ENCODE results near the gene PLCD1. TPM values are rescaled to one million over a fixed set of nuclear protein-coding genes. Genes with fewer than 3 reads are reported as not detected.

The PLCD1 gene
- polyA plus RNA-seq, 4 donors, result 20.0 to 22.7 (median 21.6) TPM

DNA sequence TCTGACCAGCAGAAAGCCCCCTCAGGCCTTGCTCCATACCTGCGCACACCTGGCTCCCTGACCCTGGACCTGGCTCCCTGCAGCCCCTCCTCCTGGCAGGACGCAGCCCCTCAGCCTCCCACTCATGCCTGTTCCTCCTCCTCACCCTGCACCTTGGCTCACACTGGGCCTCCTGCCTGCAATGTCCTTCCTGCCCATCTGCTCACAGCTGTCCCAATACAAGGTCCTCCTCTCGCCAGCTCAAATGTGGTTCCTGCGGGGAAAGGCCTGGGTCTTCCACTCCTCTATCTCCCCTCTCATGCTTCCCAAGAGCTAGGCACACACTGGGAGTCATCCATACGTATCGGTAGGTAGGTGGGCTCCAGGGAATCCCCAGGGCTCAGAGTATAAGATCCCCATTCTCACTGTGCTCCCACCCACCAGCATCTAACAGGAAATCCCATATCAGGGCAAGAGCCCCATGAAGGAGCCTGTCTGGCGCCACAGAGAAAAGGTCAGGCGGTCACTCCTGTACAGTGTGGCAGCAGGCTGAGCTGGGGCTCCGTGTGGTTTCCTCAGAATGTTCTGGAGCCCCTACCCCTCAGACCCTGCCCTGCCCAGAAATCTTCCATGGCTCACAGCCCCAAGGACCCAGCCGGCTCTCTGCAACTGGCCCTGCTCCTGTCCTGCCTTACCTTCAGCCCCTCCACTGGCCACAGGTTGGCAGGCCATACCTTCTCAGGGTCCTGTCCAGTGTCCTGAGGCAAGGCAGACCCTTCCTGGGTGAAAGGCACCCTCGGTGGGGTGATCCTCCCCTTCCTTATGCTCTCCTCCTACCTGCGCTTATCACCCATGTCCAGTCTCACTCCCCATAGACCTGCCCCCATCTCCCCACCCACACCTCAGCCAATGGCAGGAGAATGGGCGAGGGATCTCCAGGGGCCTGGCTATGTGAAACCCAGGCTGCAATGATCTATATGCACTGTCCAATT lies 10.9 kb downstream of the PLCD1 start:
- DNase-seq (ENCODE audit: low read depth in 4 of 4, low spot score in 3 of 4), result no peak

- no peak for DNase-seq (ENCODE audit: low read depth in 4 of 4, low spot score in 3 of 4)
These were observed 11.8 kb downstream of the PLCD1 start for GRCh38 chr3:38017445-38018295.

DNA sequence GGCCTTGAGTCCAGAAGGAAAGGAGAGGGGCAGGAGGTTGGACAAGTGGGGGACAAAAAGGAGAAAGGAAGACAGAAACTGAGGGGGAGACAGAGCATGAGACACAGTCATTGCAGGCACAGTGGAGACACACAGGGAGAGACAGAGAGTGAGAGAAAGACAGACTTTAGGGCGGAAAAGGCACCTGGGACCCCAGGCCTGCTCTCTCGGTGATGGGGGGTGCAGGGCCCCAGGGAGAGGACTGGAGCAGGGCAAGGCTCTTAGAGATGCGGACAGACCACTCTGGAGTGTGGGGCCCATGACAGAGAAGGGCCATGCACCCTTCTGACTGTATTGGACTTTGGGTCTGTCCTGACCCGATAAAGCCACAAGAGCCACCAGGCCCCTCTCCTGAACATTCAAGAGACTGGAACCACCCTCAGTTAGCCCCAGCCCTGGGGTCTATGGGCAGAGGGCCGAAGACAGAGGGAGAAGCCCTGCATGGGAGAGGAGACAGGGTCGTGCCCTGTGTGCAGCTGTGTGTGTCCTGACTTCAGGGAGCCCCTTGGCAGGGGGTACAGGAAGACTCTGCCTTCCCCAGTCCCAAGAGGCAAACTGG lies 12.5 kb downstream of the PLCD1 start:
- DNase-seq (ENCODE audit: low read depth in 4 of 4, low spot score in 3 of 4), result no peak

- no peak for DNase-seq (ENCODE audit: low read depth in 4 of 4, low spot score in 3 of 4)
These were observed 13.0 kb downstream of the PLCD1 start for GRCh38 chr3:38016410-38016809.

- DNase-seq (ENCODE audit: low read depth in 4 of 4, low spot score in 3 of 4), result no peak
These were observed 13.5 kb downstream of the PLCD1 start for GRCh38 chr3:38015984-38016383.

GRCh38 chr3:38015485-38015884 lies 14.0 kb downstream of the PLCD1 start:
- DNase-seq (ENCODE audit: low read depth in 4 of 4, low spot score in 3 of 4), result no peak

DNA sequence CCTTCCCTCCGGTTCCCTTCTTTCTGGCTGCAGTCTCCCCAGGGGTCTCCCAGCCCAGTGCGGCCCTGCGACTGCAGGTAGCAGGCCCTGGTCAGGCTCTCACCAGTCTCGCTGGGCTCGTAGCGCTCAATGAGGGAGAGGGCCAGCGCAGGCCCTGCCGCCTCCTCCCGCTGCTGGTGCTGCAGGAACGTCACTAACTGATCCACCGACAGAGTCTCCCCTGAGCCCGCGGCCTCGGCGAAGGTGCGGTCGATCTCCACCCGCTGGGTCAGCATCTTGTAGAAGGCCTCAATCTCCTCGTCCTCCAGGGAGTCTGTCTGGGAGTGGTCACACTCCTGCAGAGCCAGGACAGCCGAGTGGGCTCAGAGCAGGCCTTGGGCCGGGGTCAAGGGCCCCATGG lies 18.3 kb downstream of the PLCD1 start:
- DNase-seq (ENCODE audit: low read depth in 4 of 4, low spot score in 3 of 4), result no peak

GRCh38 chr3:38009807-38010591 lies 19.4 kb downstream of the PLCD1 start:
- DNase-seq (ENCODE audit: low read depth in 4 of 4, low spot score in 3 of 4), result no peak

- no peak for DNase-seq (ENCODE audit: low read depth in 4 of 4, low spot score in 3 of 4)
These were observed 20.4 kb downstream of the PLCD1 start for GRCh38 chr3:38008971-38009580.

DNA sequence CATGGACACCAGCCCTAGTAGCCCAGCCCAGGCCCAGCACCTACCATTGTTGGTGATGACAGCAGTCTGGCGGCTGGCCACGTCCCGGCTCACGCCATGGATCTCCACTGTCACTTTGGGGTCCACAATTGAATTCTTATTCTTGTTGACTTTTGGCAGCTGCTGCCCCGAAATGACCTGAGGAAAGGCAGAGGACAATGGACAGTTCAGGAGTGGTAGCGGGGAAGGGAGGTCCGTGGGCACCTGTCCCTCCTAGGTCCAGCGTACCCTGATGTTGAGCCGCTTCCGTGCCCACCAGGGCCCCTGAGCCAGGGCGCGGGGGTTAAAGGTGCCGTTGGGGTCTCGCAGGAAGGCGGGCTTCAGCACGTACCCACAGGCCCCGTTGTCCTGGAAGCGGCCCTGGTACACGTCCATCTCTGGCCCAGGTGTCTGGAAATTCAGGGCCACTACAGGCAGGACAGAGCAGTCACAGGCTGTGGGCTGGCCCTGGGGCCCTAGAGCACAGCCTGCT lies 21.2 kb downstream of the PLCD1 start:
- DNase-seq (ENCODE audit: low read depth in 4 of 4, low spot score in 3 of 4), result no peak

GRCh38 chr3:38007754-38008090 lies 21.7 kb downstream of the PLCD1 start:
- no peak for DNase-seq (ENCODE audit: low read depth in 4 of 4, low spot score in 3 of 4)

GRCh38 chr3:38006445-38006995 lies 22.9 kb downstream of the PLCD1 start:
- DNase-seq (ENCODE audit: low read depth in 4 of 4, low spot score in 3 of 4), result no peak

DNA sequence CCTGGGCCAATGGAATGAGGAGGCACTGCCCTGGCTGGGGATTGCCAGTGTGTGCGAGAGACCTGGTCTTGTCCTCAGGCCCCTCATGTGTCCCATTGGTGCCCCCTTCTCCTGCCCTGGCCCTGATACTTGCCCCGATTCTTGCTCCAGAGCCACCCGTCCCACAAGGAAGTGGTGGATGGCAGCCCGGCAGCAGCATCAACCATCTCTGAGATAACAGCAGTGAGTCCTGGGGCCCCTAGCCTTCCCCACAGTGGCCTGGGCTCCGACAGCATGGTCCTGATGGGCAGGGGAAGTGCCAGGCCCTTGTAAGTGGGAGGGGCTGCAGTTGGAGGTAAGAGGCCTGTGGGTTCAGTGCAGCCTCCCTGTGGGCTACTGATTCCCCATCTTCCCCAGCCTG lies 23.4 kb downstream of the PLCD1 start:
- DNase-seq (ENCODE audit: low read depth in 4 of 4, low spot score in 3 of 4), result no peak

DNA sequence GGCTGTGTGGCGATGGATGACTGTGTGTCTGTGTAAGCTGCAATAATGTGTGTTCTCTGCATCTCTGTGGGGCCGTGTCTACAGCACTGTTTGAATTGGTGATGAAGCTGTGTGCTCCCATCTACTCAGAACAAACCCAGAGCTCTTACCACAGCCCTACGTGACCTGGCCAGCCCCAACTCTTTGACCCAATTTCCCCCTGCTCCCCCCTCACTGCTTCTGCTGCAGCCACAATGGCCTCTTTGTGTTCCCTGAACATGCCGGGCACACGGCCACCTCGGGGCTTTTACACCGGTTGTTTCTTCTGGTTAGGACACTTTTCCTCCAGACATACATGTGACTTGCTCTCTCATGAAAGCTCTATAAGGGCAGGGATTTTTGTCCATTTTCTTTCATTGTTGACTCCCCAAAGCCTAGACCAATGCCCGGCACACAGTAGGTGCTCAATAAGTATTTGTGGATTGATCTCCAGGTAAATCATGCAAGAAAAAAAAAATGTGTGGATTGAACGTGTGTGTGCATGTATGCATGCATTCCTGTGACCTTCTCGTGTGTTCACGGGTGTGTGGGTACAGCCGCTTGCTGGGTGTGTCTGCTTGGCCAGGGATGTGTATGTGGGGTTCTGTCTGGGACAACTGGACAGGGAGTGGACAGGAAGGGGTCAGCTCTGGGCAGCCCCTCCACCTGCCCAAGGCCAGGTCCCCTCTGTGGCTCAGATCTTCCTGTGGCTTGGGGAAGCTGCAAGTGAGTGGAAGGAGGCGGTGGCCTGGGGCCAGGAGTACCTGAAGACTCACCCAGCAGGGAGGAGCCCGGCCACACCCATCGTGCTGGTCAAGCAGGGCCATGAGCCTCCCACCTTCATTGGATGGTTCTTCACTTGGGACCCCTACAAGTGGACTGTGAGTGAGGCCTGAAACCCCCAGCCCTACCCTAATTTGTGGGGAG lies 24.1 kb downstream of the PLCD1 start:
- no peak for DNase-seq (ENCODE audit: low read depth in 4 of 4, low spot score in 3 of 4)

- DNase-seq (ENCODE audit: low read depth in 4 of 4, low spot score in 3 of 4), result no peak
These were observed 24.9 kb downstream of the PLCD1 start for GRCh38 chr3:38004415-38005075.

DNA sequence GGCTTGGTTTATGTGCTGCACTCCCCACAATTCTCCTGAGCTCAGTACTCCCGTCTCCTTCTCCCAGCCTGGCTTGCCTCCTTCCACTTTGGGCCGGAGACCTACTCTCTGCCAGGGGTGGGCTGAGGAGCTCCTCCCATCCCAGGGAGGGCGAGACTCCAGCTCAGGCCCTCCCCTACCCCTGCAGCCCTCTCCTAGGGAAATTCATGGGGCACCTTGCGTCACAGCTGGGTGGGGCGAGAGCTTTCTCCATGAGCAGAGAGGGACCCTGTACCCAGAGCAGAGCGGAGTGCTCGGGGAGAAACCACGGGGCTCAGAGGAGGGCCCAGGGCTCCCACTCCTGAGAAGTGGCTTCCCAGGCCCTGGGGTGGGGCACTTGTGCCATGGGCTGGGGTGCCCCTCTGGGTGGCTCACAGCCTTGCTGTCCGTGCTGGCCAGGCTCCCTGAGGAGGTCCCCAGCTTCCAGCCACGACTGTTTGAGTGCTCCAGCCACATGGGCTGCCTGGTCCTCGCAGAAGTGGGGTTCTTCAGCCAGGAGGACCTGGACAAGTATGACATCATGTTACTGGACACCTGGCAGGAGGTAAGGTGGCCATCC lies 25.5 kb downstream of the PLCD1 start:
- DNase-seq (ENCODE audit: low read depth in 4 of 4, low spot score in 3 of 4), result no peak

GRCh38 chr3:38003371-38003816 lies 26.0 kb downstream of the PLCD1 start:
- DNase-seq (ENCODE audit: low read depth in 4 of 4, low spot score in 3 of 4), result no peak

Data from right renal pelvis (tissue), 4 donors.